ENCODE measurements around the gene TBC1D10A.

TBC1D10A gene, protein sequence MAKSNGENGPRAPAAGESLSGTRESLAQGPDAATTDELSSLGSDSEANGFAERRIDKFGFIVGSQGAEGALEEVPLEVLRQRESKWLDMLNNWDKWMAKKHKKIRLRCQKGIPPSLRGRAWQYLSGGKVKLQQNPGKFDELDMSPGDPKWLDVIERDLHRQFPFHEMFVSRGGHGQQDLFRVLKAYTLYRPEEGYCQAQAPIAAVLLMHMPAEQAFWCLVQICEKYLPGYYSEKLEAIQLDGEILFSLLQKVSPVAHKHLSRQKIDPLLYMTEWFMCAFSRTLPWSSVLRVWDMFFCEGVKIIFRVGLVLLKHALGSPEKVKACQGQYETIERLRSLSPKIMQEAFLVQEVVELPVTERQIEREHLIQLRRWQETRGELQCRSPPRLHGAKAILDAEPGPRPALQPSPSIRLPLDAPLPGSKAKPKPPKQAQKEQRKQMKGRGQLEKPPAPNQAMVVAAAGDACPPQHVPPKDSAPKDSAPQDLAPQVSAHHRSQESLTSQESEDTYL

DNA sequence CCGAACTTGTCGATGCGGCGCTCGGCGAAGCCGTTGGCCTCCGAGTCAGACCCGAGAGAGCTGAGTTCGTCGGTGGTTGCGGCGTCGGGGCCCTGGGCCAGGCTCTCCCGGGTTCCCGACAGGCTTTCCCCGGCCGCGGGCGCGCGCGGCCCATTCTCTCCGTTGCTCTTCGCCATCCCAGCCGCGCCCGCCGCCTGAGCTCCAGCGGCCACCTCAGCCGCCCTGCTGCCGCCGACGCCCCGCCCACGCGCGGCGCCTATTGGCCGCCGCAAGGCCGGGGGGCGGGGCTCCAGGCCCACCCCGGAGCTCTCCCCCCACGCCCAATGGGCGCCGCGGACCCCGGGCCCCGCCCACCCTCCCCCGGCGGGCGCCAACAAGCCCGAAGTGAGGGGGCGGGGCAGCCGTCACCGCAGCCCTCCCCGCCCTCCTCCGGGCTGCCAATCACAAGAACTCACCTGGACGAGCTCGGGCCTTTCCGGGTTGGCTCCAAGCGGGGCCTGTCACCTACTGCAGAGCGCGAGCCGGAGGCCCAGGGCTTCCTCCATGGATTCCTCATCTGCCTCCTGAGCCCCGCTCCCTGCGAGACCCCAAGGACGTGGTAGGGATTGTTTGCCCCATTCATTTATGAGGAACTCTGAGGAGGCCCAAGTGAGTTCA, at the start of gene TBC1D10A:
Gene TBC1D10A (minus strand): TSS at position 236 of the 657 bp plus-strand sequence. CDS start 60 bp downstream, at position 176.
- peaks cover 7% of the 10 kb centered on the region for H3K36me3 Mint-ChIP-seq
- no peaks in the 10 kb centered on the region for H3K9me3 Mint-ChIP-seq
- H3K27ac Mint-ChIP-seq, result peak within 1 kb of the TSS; percentile 90
- H3K4me3 Mint-ChIP-seq, result peak within 1 kb of the TSS; percentile 90
- no peaks in the 10 kb centered on the region for H3K27me3 Mint-ChIP-seq
- H3K4me1 Mint-ChIP-seq, result peaks cover 34% of the 10 kb centered on the region
- DNase-seq (ENCODE audit: low spot score in 2 of 2), result peak; percentile 77 to 91
- ATAC-seq (ENCODE audit: low read depth), result peak; percentile 89

DNA sequence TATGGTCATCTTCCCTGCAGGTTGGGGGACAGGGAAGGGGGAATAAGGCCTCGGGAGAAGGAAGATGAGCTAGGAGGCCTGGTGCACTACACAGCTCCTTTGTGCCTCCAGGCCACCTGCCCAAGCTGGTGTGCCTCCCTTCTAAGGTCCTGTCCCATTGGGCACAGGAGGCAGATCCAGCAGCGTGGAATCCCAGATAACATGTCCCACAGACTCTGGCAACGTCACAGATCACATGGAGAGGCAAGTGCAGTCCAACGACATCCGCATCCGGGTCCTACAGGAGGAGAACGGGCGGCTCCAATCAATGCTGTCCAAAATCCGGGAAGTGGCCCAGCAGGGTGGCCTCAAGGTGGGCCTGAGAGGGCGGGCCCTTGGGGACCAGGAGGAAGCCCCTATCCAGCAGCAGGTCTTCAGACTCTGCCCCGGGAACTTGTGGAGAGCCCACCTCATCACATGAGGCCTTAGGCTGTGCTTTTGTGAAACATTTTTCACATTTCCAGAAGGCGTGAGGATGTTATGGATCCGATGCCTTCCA, 48.6 kb upstream of the TBC1D10A start:
- Mint-ChIP-seq H3K9me3 (no peaks in the 10 kb centered on the region), H3K4me3 (no peak overlapping the region), H3K36me3 (no peaks in the 10 kb centered on the region), H3K4me1 (peaks cover 2% of the 10 kb centered on the region), H3K27me3 (no peaks in the 10 kb centered on the region), H3K27ac (no peak overlapping the region)
- DNase-seq (ENCODE audit: low spot score in 2 of 2) (no peak), ATAC-seq (ENCODE audit: low read depth) (no peak)

GRCh38 chr22:30373331-30374325, 46.9 kb upstream of the TBC1D10A start:
- no peaks in the 10 kb centered on the region for H3K27me3 Mint-ChIP-seq
- H3K36me3 Mint-ChIP-seq, result no peaks in the 10 kb centered on the region
- DNase-seq (ENCODE audit: low spot score in 2 of 2) (no peak), ATAC-seq (ENCODE audit: low read depth) (no peak)
- H3K9me3 Mint-ChIP-seq, result no peaks in the 10 kb centered on the region
- H3K27ac Mint-ChIP-seq, result no peak overlapping the region
- H3K4me1 Mint-ChIP-seq, result no peaks in the 10 kb centered on the region
- no peak overlapping the region for H3K4me3 Mint-ChIP-seq

DNA sequence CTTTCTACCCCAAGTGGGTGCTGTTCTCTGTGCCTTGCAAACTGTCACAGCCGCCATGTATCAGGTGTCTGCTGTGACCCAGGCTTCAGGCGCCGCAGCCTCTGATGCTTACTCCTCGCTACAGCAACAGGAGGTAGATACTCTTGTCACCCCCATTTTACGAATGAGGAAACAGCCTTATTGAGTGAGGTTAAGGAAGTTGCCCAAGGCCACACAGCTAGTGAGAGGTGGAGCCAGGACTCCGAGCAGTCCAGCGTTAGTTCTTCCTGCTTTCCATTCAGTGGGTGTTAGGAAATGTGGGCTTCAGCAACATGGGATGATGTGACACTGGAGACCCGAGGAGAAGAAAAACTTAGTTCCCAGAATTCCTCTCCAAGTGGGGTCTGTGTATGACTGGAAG, 46.2 kb upstream of the TBC1D10A start:
- H3K36me3 Mint-ChIP-seq, result peaks cover 2% of the 10 kb centered on the region
- ATAC-seq (ENCODE audit: low read depth), result no peak
- no peaks in the 10 kb centered on the region for H3K27me3 Mint-ChIP-seq
- no peak overlapping the region for H3K4me3 Mint-ChIP-seq
- no peaks in the 10 kb centered on the region for H3K4me1 Mint-ChIP-seq
- H3K9me3 Mint-ChIP-seq, result no peaks in the 10 kb centered on the region
- H3K27ac Mint-ChIP-seq, result no peak overlapping the region
- no peak for DNase-seq (ENCODE audit: low spot score in 2 of 2)

DNA sequence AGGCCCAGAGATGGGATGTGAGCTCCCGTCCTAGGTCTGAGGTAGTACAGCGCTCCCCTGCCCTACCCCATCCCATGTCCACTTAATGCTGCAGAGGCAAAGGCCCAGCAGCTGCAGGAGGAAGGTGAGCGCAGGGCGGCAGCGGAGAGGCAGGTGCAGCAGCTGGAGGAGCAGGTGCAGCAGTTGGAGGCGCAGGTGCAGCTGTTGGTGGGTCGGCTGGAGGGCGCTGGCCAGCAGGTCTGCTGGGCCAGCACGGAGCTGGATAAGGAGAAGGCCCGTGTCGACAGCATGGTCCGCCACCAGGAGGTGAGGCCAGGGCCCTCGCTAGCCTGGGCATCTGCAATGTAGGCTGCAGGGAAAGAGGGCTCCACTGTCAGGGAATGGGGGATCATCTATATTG, 45.2 kb upstream of the TBC1D10A start:
- Mint-ChIP-seq H3K27me3 (no peaks in the 10 kb centered on the region), H3K9me3 (no peaks in the 10 kb centered on the region), H3K36me3 (peaks cover 2% of the 10 kb centered on the region), H3K27ac (no peak overlapping the region), H3K4me3 (no peak overlapping the region), H3K4me1 (no peaks in the 10 kb centered on the region)
- ATAC-seq (ENCODE audit: low read depth) (no peak), DNase-seq (ENCODE audit: low spot score in 2 of 2) (no peak)

DNA sequence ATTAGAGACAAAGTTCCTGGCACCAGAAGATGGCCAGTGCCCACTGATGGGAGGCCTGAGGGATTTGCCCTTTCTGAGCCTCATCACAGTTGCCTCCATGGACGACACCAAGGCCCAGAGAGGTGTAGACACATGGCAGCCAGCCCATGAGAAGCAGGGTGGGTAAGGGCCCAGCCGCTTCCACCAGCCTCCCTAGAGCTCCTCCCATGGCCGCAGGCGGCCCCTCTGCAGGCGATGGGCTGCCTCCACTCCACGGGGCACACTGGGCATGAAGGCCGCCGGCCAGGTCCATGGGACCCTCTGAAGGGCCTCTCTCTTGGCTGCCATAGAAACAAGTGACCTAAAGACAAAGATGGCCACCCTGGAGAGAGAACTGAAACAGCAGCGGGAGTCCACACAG, 44.6 kb upstream of the TBC1D10A start:
- no peaks in the 10 kb centered on the region for H3K27me3 Mint-ChIP-seq
- ATAC-seq (ENCODE audit: low read depth), result no peak
- H3K9me3 Mint-ChIP-seq, result no peaks in the 10 kb centered on the region
- no peak for DNase-seq (ENCODE audit: low spot score in 2 of 2)
- H3K36me3 Mint-ChIP-seq, result peaks cover 2% of the 10 kb centered on the region
- no peak overlapping the region for H3K4me3 Mint-ChIP-seq
- no peak overlapping the region for H3K27ac Mint-ChIP-seq
- no peaks in the 10 kb centered on the region for H3K4me1 Mint-ChIP-seq

DNA sequence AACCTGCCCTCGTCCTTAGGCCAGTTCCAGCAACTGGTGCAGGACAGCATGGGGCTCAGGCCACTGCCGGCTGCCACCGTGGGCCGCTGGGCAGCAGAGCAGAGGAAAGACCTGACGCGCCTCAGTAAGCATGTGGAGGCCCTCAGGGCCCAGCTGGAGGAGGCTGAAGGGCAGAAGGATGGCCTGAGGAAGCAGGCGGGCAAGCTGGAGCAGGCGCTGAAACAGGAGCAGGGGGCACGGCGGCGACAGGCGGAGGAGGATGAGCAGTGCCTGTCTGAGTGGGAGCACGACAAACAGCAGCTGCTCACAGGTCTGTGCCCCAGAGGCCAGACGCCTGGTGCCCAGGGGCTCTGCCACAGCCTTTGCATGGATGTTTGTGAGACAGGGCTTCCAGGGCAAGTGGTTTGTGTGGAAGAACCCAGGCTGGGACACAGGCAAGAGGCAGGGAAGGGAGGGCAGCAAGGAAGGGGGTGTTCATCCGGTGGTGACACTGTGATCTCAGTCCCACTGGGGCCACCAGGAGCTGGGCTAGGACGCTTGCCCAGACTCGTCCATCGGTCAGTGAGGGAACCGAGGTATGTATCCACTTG, 44.0 kb upstream of the TBC1D10A start:
- Mint-ChIP-seq H3K9me3 (no peaks in the 10 kb centered on the region), H3K27me3 (no peaks in the 10 kb centered on the region), H3K4me1 (no peaks in the 10 kb centered on the region), H3K27ac (no peak overlapping the region), H3K36me3 (peaks cover 2% of the 10 kb centered on the region), H3K4me3 (no peak overlapping the region)
- no peak for DNase-seq (ENCODE audit: low spot score in 2 of 2)
- ATAC-seq (ENCODE audit: low read depth), result no peak

GRCh38 chr22:30368420-30368819, 41.7 kb upstream of the TBC1D10A start:
- DNase-seq (ENCODE audit: low spot score in 2 of 2), result no peak
- Mint-ChIP-seq H3K27me3 (no peaks in the 10 kb centered on the region), H3K4me3 (no peak overlapping the region), H3K36me3 (peaks cover 2% of the 10 kb centered on the region), H3K9me3 (no peaks in the 10 kb centered on the region), H3K27ac (peak overlapping the region; percentile 38), H3K4me1 (no peaks in the 10 kb centered on the region)
- ATAC-seq (ENCODE audit: low read depth), result no peak

DNA sequence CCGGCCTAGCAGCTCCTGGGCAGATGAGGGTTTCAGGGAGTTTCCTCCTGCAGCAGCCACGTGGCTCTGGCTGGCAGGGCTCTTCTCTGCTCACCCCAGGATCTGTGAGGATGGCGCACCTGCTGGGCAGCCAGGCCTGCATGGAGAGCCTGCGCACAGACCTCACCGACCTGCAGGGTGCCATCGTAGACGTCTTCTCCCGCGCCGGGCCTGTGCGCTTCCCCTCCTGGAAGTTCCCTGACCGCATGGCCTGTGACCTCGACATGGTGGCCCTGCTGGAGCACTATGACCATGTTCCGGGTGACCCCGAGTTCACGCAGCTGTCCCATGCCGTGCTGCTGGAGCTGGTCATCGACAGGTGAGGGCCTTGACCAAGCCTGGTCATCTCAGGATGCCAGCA, 39.1 kb upstream of the TBC1D10A start:
- H3K36me3 Mint-ChIP-seq, result peaks cover 2% of the 10 kb centered on the region
- DNase-seq (ENCODE audit: low spot score in 2 of 2), result no peak
- H3K27ac Mint-ChIP-seq, result no peak overlapping the region
- H3K27me3 Mint-ChIP-seq, result no peaks in the 10 kb centered on the region
- H3K4me1 Mint-ChIP-seq, result no peaks in the 10 kb centered on the region
- no peak for ATAC-seq (ENCODE audit: low read depth)
- H3K4me3 Mint-ChIP-seq, result no peak overlapping the region
- no peaks in the 10 kb centered on the region for H3K9me3 Mint-ChIP-seq

- Mint-ChIP-seq H3K9me3 (no peaks in the 10 kb centered on the region), H3K4me3 (no peak overlapping the region), H3K27me3 (no peaks in the 10 kb centered on the region), H3K27ac (no peak overlapping the region), H3K36me3 (no peaks in the 10 kb centered on the region), H3K4me1 (peaks cover 3% of the 10 kb centered on the region)
- no peak for ATAC-seq (ENCODE audit: low read depth)
- no peak for DNase-seq (ENCODE audit: low spot score in 2 of 2)
Measured at GRCh38 chr22:30362651-30363281, 36.0 kb upstream of the TBC1D10A start.

DNA sequence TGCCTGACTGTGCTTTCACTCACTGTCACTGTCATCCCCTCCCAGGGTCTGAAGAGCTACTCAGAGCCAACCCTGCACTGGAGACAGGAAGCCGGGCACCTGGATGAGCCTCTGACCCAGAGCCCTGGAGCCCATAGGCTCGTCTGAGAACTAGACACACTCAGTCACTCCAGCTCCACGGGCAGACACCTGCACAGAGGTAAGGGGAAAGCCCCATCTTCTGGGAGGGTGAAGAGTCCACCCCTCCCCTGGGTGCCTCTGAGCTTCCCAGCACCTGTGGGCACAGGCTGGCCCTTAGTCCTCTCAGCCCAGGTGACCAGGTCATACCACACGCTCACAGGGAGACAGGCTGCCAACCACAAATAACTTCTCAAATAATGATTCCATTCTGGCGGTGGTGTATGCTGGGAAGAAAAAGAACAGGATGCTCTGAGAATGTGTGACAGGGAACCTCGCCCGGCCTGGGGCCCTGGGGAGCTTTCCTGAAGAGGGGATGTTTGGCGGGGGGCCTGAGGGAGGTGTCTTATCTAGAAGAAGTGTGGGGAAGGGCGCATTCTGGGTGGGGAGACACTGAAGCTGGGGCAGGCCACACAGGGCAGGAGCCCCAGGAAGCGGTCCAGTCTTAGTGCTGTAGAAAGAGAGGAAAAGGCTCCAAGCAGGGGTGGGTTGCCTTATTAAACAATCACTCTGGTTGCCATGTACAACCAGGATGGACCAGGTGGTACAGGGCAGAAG, 35.3 kb upstream of the TBC1D10A start:
- DNase-seq (ENCODE audit: low spot score in 2 of 2) (no peak), ATAC-seq (ENCODE audit: low read depth) (no peak)
- no peaks in the 10 kb centered on the region for H3K36me3 Mint-ChIP-seq
- peaks cover 6% of the 10 kb centered on the region for H3K4me1 Mint-ChIP-seq
- H3K9me3 Mint-ChIP-seq, result no peaks in the 10 kb centered on the region
- H3K27me3 Mint-ChIP-seq, result no peaks in the 10 kb centered on the region
- H3K4me3 Mint-ChIP-seq, result no peak overlapping the region
- H3K27ac Mint-ChIP-seq, result no peak overlapping the region

DNA sequence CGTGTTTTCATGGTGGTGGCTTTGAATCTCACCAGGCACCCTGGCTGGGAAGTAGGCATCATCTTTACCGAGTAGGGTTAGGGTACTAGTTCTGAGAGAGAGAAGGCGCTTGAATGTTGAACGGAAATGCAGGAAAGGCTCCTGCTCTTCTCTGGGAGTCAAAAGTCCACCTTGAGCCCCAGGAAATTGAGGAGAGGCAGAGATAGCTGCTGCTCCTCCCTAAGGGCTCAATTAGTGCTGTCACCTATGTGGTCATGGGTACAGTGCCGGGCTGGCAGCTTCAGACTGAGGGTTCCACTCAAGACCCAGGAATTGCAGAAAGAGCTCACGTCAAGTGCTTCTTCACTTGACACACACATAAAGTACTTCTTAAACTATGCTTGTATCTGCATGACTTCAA, 31.8 kb upstream of the TBC1D10A start:
- DNase-seq (ENCODE audit: low spot score in 2 of 2) (no peak), ATAC-seq (ENCODE audit: low read depth) (no peak)
- H3K27me3 Mint-ChIP-seq, result no peaks in the 10 kb centered on the region
- H3K4me3 Mint-ChIP-seq, result no peak overlapping the region
- H3K4me1 Mint-ChIP-seq, result peaks cover 30% of the 10 kb centered on the region
- H3K27ac Mint-ChIP-seq, result peak overlapping the region; percentile 90
- no peaks in the 10 kb centered on the region for H3K9me3 Mint-ChIP-seq
- H3K36me3 Mint-ChIP-seq, result peaks cover 14% of the 10 kb centered on the region

Data from memory B cell (primary cell).